Lower leg skin (tissue), 4 donors: ENCODE data around the gene IRAK1. TPM values are rescaled to one million over a fixed set of nuclear protein-coding genes. Genes with fewer than 3 reads are reported as not detected.

Experiments used
- microRNA counts, 2 donors: library from miRNA; unstranded; fragments of <30 nt; microRNA quantifications; one replicate each; lab custom pipeline; 2016
- microRNA-seq, 2 donors: library from miRNA; unstranded; fragments of <30 nt; microRNA quantifications; one replicate each; pipeline ENCODE4, GENCODE V29; 2016; ENCODE audit warnings: borderline replicate concordance in 2 of 2, borderline number of aligned reads in 1 of 2
- total RNA-seq, 4 donors: library from RNA; depleted of rRNA; stranded (reverse); fragments of >200 nt; gene quantifications; one replicate each; pipeline ENCODE4 v1.1.0, GENCODE V29; 2016

Gene IRAK1
- total RNA-seq, 4 donors from 2014 or later, result 57.5 to 67.4 (median 60.6) TPM

MicroRNAs encoded within 50 kb of the gene (microRNA counts, 767-probe panel; counts per million panel counts)
- microRNA hsa-miR-718 (lab: Ali Mortazavi, UCI), result 0 to 358 counts per million in 2 donors

Small RNA genes within 50 kb of the gene (microRNA-seq; reads per million reads assigned to microRNA genes)
- gene MIR3202-1 (0 reads per million in 2 donors), gene MIR3202-2 (0 reads per million in 2 donors), gene MIR718 (0 reads per million in 2 donors)

Other genes starting within 250 kb of the IRAK1 start
- gene SRPK3, start 238.9 kb downstream of the IRAK1 start, total RNA-seq, result under 1 TPM in 3 of 4 donors, not detected in 1; 0.30 to 0.79 (median 0.36) TPM
- 10 to 100 TPM; 66.2 to 94.8 (median 76.1) TPM for gene IDH3G, start 225.5 kb downstream of the IRAK1 start, total RNA-seq
- 100 to 1,000 TPM in 3 of 4 donors, 10 to 100 TPM in 1; 90.2 to 169 (median 156) TPM for gene SSR4, start 225.2 kb downstream of the IRAK1 start, total RNA-seq
- gene PDZD4, start 189.4 kb downstream of the IRAK1 start, total RNA-seq, result 1 to 10 TPM; 2.2 to 6.4 (median 4.6) TPM
- 10 to 100 TPM in 2 of 4 donors, 1 to 10 TPM in 2; 3.0 to 12.9 (median 8.4) TPM for gene L1CAM, start 133.7 kb downstream of the IRAK1 start, total RNA-seq
- 1 to 10 TPM in 2 of 4 donors, under 1 TPM in 2; 0.53 to 2.6 (median 0.98) TPM for gene AVPR2, start 115.2 kb downstream of the IRAK1 start, total RNA-seq
- 10 to 100 TPM in 2 of 4 donors, 1 to 10 TPM in 2; 2.7 to 14.8 (median 10.5) TPM for gene ARHGAP4, start 93.6 kb downstream of the IRAK1 start, total RNA-seq
- gene NAA10, start 84.9 kb downstream of the IRAK1 start, total RNA-seq, result 10 to 100 TPM; 32.6 to 70.9 (median 51.1) TPM
- gene RENBP, start 75.3 kb downstream of the IRAK1 start, total RNA-seq, result 10 to 100 TPM in 1 of 4 donors, 1 to 10 TPM in 2, under 1 TPM in 1; 0.76 to 11.8 (median 4.2) TPM
- 10 to 100 TPM; 32.6 to 51.6 (median 40.9) TPM for gene HCFC1, start 48.1 kb downstream of the IRAK1 start, total RNA-seq
- gene TMEM187, start 47.1 kb downstream of the IRAK1 start, total RNA-seq, result 10 to 100 TPM; 10.1 to 21.6 (median 14.4) TPM
- 10 to 100 TPM; 30.7 to 34.9 (median 33.6) TPM for gene MECP2, start 77.8 kb upstream of the IRAK1 start, total RNA-seq
- gene OPN1LW, start 124.3 kb upstream of the IRAK1 start, total RNA-seq, result not detected
- gene OPN1MW, start 162.7 kb upstream of the IRAK1 start, total RNA-seq, result not detected
- gene OPN1MW2, start 199.9 kb upstream of the IRAK1 start, total RNA-seq, result not detected
- not detected for gene OPN1MW3, start 237.7 kb upstream of the IRAK1 start, total RNA-seq